GM21737 (cell line): Measurements from ENCODE around the gene PRRT2.
"Not testable (repeated sequence)": the region's sequence is repeated elsewhere in the genome, so short reads cannot be mapped to it uniquely, and the experiment has no call there.

Experiments used
- ATAC-seq: cut with Tn5 transposase; IDR thresholded peaks from one replicate; pipeline ENCODE4 v1.9.1; 2021; ENCODE audit warnings: mild to moderate bottlenecking, moderate library complexity; ENCODE audit not compliant: unreplicated experiment

Gene PRRT2

DNA sequence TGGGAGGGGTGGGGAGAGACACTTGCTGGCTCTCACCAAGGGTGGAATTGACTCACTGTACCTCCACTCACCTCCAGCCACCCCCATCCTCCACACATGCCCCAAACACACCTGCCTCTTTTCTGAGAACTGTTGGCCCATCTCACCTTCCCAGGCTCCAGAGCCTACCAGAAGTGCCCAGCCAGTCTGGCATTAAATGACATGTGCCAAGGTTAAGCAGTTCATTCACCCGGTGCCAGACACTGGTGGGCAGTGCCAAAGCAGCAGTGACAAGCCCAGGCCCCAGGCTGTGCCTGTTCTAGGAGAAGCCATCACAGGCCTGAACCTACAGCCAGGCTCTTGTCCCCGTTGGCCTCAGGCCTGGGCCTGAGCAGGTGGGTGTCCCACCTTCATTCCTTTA, 19.5 kb downstream of the PRRT2 start:
- no peak for ATAC-seq

DNA sequence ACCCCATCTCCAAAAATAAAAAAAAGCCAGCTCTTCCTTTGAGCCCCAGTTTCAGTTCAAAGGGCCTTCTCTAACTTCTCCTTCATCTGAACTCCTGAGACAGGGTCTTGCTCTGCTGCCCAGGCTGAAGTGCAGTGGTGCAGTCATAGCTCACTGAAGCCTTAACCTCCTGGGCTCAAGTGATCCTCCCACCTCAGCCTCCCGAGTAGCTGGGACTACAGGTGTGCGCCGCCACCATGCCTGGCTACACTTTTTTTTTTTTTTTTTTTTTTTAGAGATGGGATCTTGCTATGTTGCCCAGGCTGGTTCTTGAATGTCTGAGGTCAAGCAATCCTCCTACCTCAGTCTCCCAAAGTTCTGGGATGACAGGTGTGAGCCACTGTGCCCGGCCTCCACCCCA, 21.2 kb downstream of the PRRT2 start:
- ATAC-seq = not testable (repeated sequence)

DNA sequence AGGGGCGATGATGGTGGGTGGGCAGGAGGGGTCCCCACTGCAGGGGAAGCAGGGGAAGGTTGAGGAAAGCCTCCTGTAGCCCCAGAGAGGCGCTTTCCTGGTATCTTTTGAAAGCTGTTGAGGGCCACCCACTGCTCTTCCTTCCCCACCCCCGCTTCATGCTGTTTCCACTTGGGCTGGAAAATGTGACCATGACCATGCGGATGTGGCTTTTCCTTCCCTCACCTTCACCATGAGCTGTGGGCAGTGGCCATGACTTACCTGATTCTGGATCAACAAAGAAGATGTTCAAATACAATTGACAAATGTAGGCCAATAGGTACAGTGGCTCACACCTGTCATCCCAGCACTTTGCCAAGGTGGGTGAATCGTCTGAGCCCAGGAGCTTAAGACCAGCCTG, 22.1 kb downstream of the PRRT2 start:
- ATAC-seq = no peak

DNA sequence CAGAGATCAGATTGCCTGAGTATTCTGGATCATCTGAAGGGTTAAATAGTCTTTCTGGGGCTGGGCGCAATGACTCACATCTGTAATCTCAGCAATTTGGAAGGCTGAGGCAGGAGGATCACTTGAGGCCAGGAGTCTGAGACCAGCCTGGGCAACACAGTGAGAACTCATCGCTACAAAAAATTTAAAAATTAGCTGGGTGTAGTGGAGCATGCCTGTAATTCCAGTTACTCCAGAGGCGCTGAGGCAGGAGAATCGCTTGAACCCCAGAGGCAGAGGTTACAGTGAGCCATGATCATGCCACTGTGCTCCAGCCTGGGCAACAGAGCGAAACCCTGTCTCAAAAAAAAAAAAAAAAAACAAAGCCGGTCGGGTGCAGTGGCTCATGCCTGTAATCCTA, 23.9 kb downstream of the PRRT2 start:
- no peak for ATAC-seq

DNA sequence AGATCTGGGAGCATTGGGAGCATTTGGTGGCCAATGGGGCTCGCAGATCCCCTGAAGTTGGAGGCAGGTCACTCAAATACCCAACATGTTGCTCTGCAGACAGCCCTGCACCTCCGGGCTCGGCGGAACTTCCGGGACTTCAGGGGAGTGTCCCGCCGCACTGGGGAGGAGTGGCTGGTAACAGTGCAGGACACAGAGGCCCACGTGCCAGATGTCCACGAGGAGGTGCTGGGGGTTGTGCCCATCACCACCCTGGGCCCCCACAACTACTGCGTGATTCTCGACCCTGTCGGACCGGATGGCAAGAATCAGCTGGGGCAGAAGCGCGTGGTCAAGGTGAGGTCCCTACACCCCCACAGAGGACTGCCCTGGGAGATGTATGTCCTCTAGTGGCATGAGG, 24.6 kb downstream of the PRRT2 start:
- ATAC-seq = no peak

DNA sequence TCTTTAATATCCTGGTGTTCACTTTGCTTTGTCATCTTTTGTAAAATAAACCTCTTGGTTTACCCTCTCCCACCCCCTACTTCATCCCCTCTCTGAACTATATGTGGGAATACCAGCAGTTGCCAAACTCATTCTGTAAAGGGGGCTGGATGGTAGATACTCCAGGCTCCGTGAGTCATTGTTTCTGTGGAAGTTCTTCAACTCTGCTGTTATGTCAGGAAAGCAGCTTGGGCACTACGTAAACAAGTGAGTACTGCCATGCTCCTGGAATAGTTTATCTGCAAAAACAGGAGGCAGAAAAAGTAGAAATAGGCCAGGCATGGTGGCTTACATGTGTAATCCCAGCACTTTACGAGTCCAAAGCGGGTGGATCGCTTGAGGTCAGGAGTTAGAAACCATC, 25.8 kb downstream of the PRRT2 start:
- no peak for ATAC-seq

DNA sequence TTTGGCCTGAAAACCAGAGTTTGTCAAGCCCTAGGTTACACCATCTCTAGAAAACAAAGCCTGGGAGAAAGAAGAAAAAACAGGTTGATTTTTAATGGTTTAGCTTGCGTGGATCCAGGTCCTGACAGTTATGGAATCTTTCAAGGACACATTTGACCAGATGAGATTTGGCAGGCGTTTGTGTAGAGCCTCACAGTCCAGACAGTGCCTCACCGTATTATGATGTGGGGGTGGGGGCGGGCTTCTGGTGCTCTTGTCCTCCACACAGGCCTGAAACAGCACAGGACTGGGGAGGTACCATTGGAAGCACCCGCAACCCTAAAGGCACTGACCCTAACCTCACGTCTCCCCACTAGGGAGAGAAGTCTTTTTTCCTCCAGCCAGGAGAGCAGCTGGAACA, 27.8 kb downstream of the PRRT2 start:
- ATAC-seq = no peak

DNA sequence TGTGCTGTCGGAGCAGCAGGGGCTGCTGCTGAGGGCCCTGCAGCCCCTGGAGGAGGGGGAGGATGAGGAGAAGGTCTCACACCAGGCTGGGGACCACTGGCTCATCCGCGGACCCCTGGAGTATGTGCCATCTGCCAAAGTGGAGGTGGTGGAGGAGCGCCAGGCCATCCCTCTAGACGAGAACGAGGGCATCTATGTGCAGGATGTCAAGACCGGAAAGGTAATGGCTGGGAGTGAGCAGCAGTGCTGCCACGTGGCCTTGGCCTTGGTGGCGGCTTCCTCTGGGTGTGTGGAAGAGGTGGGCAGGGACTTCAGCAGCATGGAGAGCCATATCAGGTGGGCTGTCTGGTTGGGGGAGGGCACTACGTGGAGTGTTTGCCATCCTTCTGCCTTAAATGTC, 28.2 kb downstream of the PRRT2 start:
- ATAC-seq = no peak

DNA sequence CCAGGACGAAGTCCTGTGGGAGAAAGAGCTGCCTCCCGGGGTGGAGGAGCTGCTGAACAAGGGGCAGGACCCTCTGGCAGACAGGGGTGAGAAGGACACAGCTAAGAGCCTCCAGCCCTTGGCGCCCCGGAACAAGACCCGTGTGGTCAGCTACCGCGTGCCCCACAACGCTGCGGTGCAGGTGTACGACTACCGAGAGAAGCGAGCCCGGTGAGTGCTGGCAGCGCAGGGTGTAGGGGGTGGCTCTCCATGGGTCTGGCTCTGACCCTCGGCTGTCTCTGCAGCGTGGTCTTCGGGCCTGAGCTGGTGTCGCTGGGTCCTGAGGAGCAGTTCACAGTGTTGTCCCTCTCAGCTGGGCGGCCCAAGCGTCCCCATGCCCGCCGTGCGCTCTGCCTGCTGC, 29.6 kb downstream of the PRRT2 start:
- no peak for ATAC-seq

DNA sequence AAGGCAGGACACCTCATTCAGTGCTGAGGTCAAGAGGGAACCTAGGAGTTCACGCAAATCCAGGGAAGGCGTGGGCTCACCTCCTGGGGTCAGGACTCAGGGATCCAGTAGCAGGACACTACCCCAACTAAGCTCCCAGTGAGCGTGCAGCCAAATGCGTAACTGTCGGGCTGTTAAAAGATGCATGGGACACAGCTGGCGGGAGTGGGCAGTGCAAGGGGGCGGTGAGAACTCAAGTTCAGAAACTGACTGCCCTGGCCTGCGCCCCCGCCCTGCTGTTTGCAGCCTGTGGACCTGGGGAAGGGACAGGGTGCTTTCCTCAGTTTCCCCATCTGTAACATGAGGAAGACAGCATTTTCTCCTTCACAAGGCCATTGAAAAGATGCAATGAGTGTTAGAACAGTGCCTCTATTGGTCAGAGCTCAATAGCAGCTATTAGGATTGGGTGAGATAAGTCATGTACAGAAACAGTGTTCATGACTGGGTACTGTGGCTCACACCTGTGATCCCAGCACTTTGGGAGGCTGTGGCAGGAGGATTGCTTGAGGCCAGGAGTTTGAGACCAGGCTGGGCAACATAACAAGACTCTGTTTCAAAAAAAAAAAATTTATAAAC, 30.8 kb downstream of the PRRT2 start:
- ATAC-seq = no peak

DNA sequence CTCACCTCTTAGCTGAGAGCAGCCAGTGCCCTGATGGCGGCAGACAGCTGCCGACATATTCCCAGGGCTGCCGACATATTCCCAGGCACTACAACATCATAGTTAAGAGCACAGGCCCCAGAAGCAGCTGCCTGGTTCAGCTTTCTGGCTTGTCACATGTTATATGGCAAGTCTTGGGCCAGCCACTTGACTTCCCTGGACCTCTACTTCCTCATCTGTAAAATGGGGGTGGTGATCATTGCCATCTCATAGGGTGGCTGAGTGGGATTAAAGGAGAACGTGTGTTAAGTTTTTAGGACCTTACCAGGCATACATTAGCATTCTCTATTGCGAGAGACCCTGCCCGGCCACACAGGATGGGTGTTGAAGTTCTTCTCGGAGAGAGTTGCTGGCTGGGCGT, 31.9 kb downstream of the PRRT2 start:
- ATAC-seq = no peak

DNA sequence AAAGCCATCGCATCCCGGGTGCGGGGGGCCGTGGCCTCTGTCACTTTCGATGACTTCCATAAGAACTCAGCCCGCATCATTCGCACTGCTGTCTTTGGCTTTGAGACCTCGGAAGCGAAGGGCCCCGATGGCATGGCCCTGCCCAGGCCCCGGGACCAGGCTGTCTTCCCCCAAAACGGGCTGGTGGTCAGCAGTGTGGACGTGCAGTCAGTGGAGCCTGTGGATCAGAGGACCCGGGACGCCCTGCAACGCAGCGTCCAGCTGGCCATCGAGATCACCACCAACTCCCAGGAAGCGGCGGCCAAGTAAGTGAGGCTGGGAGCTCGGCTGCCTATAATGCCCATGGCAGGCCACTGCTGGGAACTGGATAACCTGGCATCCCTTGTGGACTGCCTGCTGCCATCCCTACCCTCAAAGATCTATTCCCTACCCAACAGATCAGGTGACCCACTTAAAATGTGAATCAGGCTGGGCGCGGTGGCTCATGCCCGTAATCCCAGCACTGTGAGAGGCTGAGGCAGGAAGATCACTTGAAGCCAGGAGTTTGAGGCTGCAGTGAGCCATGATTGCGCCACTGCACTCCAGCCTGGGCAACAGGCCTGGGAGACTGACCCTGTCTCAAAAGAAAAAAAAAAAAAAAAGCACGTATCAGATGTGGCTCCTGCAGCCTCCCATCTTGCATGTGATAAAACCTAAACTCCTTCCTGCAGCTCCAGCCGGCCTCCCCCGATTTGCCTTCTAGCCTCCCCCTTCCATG, 32.8 kb downstream of the PRRT2 start:
- ATAC-seq = no peak

DNA sequence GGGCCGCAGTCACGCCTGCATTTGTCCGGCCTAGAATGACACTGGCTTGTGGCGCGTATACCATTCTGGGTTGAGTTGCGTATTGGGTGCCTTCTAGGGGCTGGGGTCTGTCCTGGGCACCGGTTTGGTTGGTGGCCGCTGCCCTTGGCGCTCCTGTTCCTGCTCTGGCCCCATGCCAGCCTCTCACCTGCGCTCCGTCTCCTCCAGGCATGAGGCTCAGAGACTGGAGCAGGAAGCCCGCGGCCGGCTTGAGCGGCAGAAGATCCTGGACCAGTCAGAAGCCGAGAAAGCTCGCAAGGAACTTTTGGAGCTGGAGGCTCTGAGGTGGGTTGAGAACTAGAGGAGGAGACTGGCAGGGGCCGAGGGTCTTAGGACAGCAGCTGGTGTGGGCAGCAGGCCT, 33.7 kb downstream of the PRRT2 start:
- ATAC-seq = no peak

DNA sequence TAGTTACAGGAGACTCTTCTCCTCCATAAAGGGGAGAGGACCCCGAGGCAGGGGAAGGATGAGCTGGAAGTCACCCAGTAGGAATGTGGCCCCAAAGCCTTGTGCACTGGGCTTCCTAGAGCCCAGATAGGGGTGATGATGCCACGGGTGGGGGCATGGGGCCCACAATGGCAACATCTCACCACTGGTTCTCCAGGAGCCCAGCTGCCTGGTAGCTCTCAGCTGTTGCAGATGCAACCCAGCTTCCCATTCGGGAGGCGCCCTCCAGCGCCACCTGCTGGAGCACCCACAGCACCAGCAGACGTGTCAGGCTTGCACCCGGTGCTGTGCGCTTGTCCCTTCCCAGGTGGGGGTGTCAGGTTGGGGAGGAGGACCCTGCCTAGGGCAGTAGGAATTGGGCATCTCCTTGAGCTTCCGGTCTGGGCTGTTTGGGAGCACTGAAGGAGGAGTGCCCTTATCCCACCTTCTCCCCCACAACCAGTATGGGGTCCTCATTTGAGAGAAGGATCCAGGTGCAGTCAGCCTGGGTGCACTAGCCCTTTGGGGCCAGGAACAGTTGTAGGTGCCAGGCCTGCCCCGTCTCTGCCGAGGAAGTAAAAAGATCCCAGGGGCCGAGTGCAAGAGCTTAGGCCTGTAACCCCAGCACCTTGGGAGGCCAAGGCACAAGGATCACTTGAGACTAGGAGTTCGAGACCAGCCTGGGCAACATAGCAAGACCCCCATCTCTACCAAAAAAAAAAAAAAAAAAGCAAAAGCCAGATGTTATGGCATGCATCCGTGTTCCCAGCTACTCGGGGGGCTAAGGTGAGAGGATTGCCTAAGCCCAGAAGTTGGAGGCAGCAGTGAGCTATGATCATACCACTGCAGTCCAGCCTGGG, 36.7 kb downstream of the PRRT2 start:
- ATAC-seq = no peak

DNA sequence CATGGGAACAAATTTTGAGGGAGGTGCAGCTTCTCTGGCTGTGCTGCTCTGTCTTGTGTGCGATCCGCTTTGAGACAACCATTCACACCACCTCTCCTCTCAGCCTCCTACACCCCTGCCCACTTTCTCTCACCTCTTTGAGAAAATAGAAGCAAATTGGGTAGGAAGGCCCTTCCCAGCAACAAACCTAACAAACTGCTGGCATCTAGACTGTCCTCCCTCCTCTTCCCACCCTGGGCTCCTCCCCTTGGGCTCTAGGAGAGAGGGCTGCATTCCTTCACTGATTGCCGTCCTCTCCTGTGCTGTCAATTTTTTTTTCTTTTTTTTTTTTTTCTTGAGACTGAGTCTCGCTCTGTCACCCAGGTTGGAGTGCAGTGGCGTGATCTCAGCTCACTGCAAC, 37.5 kb downstream of the PRRT2 start:
- ATAC-seq = no peak

DNA sequence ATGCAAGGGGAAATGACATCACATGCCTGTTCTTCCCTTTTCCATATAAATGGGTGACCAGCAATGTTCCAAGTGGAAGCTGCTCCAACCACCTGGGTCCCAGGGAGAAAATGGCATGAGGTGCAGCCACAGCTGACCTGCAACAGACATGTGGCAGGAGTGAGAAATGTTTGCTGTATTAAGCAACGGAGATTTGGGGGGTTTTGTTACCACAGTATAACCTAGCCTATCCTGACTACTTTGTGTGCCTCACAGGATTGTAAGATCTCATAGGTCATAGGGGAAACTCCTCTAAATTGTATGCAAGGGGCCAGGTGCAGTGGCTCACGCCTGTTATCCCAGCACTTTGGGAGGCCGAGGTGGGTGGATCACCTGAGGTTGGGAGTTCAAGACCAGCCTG, 39.0 kb downstream of the PRRT2 start:
- ATAC-seq = no peak

DNA sequence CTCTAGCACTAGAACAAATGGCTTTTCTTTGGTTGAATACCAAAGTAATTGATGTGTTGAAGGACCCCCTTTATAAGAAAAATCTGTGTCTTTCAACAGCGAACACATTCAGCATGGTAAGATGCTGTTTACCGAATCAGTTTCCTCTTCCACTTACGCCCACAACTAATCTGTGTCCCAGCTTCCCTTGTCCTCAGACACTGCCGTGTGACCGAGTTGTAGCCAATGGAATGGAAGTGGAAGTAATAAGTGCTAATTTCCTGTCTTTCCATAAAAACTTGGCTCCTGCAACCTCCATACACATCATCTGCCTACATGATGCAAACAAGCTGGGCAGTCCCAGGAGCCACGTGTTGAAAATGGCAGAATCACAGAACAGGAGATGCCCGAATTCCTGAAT, 40.7 kb downstream of the PRRT2 start:
- no peak for ATAC-seq

DNA sequence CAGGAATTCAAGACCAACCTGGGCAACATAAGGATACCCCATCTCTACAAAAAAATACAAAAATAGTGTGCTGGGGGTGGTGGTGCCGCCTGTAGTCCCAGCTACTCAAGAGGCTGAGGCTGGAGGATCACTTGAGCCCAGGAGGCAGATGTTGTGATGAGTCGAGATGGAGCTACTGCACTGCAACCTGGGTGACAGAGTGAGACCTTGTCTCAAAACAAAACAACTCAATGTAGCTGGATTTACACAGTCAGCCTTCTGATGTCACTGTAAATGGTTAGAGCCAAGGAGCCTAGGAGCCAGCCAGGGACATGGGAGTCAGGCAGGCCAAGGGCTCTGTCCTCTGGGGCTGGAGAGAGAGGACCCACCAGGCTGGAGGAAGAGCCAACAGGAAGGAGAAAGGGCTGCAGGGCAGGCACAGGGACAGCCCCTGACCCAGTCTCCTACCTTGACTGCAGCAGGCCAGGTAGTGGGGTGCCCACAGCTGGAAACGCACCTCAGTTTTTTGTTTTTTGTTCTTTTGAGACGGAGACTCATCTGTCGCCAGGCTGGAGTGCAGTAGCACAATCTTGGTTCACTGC, 42.6 kb downstream of the PRRT2 start:
- no peak for ATAC-seq

DNA sequence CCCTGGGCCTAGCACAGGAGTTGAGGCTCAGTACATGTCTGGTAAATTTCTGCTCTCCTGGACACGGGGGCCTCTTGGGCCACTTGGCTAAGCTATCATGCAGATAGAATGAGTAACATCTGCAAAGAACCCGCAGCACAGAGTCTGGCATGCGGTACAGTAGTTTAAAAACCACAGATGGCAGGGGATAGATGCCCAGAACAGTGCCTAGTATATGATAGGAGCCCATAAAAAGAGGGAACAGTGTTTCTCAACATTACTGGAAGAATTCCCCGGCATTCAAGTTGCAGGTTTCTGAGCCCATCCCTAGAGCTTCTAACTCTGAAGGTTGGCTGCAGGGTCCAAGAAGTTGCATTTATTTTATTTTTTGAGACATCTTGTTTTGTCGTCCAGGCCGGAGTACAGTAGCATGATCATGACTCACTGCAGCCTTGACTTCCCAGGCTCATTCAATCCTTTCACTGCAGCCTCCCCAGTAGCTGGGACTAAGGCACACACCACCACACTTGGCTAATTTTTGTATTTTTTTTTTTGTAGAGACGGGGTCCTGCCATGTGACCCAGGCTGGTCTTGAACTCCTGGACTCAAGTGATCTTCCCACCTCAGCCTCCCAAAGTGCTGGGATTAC, 45.3 kb downstream of the PRRT2 start:
- no peak for ATAC-seq

DNA sequence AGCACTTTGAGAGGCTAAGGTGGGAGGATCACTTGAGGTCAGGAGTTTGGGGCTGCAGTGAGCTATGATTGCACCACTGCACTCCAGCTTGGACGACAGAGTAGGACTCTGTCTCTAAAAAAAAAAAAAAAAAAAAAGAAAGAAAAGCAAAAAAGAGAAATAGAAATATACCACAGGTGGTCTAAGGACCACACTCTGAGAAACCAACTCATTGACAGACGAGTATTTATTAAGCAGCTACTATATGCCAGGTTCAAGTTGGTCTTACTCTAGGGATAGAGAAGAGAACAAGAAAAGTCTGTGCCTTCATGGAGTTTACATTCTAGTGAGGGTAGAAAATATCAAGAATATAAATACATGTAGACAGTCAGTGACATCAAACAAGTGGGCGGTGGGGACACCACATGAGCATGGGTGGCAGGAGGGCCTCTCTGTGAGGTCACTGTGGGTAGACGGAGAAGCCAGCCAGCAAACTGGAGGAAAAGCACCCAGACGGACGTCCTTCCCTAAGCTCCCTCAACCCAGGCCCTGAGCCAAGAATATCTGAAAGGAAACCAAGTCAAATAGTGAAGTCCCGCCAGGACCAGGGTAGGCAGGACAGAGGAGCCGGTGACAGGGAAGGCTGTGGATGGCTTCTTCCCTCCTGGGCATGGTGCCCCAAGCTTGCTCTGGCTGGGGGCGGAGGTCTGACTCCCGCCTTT, 46.3 kb downstream of the PRRT2 start:
- ATAC-seq = no peak

DNA sequence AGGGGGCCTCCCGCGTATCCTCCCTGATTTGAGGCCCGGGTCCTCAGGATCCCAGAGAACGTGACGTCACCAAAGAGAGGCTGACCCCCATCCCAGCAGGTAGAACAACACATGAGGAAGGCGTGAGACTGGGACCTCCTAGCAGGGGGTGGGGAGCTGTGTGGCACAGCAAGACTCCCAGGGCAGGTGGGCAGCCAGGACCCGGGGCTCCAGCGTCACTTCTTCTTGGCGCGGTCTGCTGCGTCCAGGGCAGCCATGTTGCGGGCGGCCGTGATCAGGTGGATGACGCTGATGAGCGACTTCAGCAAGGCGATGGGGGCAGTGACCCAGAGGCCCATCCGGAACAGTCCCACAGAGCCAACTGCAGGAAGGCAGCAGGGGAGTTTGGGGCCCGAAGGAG, 47.0 kb downstream of the PRRT2 start:
- ATAC-seq = no peak
